PC-3 (cell line): ENCODE measurements around the gene FKBP9. TPM values are rescaled to one million over a fixed set of nuclear protein-coding genes. Genes with fewer than 3 reads are reported as not detected.
A peak's percentile ranks its signal among the peaks of the same experiment; 100 is the strongest.
"Not testable (repeated sequence)": the region's sequence is repeated elsewhere in the genome, so short reads cannot be mapped to it uniquely, and the experiment has no call there.

Experiments
- ATAC-seq: fragments of 200-7000 bp; cut with Tn5 transposase; 2 replicates; pipeline ENCODE4 v1.9.1; 2020; ENCODE audit warnings: mild to moderate bottlenecking, moderate library complexity
- BruUV-seq: library from RNA; stranded (reverse); fragments of 400-500 nt; replicated peaks from 2 replicates; lab custom pipeline; 2021; lab: Mats Ljungman, UMichigan
- CTCF ChIA-PET: fragments of 300-600 bp; sonication (Branson Sonifier 250); formaldehyde crosslinking; loops from one replicate; lab custom pipeline; 2022; ENCODE audit warnings: antibody characterized with exemption; lab: Charles Lee
- POLR2A ChIA-PET: fragments of 300-600 bp; sonication (Branson Sonifier 250); formaldehyde crosslinking; loops from one replicate; lab custom pipeline; 2022; ENCODE audit warnings: antibody characterized with exemption; ENCODE audit not compliant: unreplicated experiment; lab: Charles Lee
- DNase-seq: peaks from one replicate; pipeline ENCODE4 v3.0.0-alpha.2; 2015
- H2AFZ ChIP-seq: fragments of 300-600 bp; sonication (generic); 2 replicates; pipeline ENCODE4 v1.6.0; 2016; ENCODE audit warnings: antibody characterized with exemption, low read length
- H3F3A ChIP-seq: fragments of 300-600 bp; sonication (generic); one replicate; pipeline ENCODE4 v1.6.0; 2017; ENCODE audit warnings: antibody characterized with exemption, low read length, control low read depth, mild to moderate bottlenecking; ENCODE audit not compliant: unreplicated experiment
- H3K27ac ChIP-seq: fragments of 300-600 bp; sonication (generic); 2 replicates; pipeline ENCODE4 v1.5.1; 2016; ENCODE audit warnings: mild to moderate bottlenecking, low read length
- H3K27me3 ChIP-seq: fragments of 300-600 bp; sonication (generic); 2 replicates; pipeline ENCODE4 v1.6.1; 2016; ENCODE audit warnings: low read length, mixed read lengths
- H3K36me3 ChIP-seq: fragments of 300-600 bp; sonication (generic); 2 replicates; pipeline ENCODE4 v1.6.1; 2016; ENCODE audit warnings: low read depth, mixed run types, low read length, mixed read lengths
- H3K4me1 ChIP-seq: fragments of 300-600 bp; sonication (generic); 2 replicates; pipeline ENCODE4 v1.5.1; 2016; ENCODE audit warnings: low read length; ENCODE audit not compliant: insufficient read depth
- H3K4me2 ChIP-seq: fragments of 300-600 bp; sonication (generic); 2 replicates; pipeline ENCODE4 v1.6.0; 2016; ENCODE audit warnings: low read length
- H3K4me3 ChIP-seq: fragments of 300-600 bp; sonication (generic); 2 replicates; pipeline ENCODE4 v1.5.1; 2016; ENCODE audit warnings: mild to moderate bottlenecking, low read length, mixed read lengths
- H3K79me2 ChIP-seq: fragments of 300-600 bp; sonication (generic); 2 replicates; pipeline ENCODE4 v1.6.1; 2017; ENCODE audit warnings: low read length, mixed read lengths
- H3K9ac ChIP-seq: fragments of 300-600 bp; sonication (generic); 2 replicates; pipeline ENCODE4 v1.6.0; 2016; ENCODE audit warnings: mild to moderate bottlenecking, low read length
- H3K9me2 ChIP-seq: fragments of 300-600 bp; sonication (generic); replicated peaks from 2 replicates; pipeline ENCODE4 v1.6.1; 2016; ENCODE audit warnings: mixed run types, low read length, mixed read lengths
- H3K9me3 ChIP-seq: fragments of 300-600 bp; sonication (generic); 2 replicates; pipeline ENCODE4 v1.6.1; 2016; ENCODE audit warnings: low read length, mixed read lengths
- H4K20me1 ChIP-seq: fragments of 300-600 bp; sonication (generic); 2 replicates; pipeline ENCODE4 v1.6.1; 2016; ENCODE audit warnings: low read length, mixed read lengths
- intact Hi-C: fragments of 100-400 bp; cut with micrococcal nuclease; formaldehyde crosslinking; loops from 2 replicates; pipeline ENCODE4 v1.9.0; 2023
- total RNA-seq: library from RNA; depleted of rRNA; stranded (reverse); fragments of >200 nt; gene quantifications from 2 replicates; pipeline ENCODE4 v1.2.3, GENCODE V29; 2014

FKBP9 gene
- total RNA-seq, 1 experiment from 2014 or later: 63.4 TPM

- POLR2A ChIA-PET: not testable (repeated sequence)
Measured at GRCh38 chr7:32979902-32980301, 22.7 kb downstream of the FKBP9 start.

GRCh38 chr7:32988148-32988547, 30.9 kb downstream of the FKBP9 start:
- H3K4me3 ChIP-seq, H3K27ac ChIP-seq, H3F3A ChIP-seq, CTCF ChIA-PET, H3K79me2 ChIP-seq, intact Hi-C loops, H3K27me3 ChIP-seq, H3K9ac ChIP-seq, BruUV-seq, H3K9me2 ChIP-seq, POLR2A ChIA-PET, DNase-seq, H2AFZ ChIP-seq, ATAC-seq, H4K20me1 ChIP-seq, H3K9me3 ChIP-seq, H3K4me1 ChIP-seq, H3K4me2 ChIP-seq, H3K36me3 ChIP-seq: not testable (repeated sequence)

More at GRCh38 chr7:32979902-32980301, 22.7 kb downstream of the FKBP9 start:
- H3K27me3 ChIP-seq, CTCF ChIA-PET, H3K4me3 ChIP-seq, H3K9me2 ChIP-seq, H3K4me2 ChIP-seq, H3F3A ChIP-seq, H3K36me3 ChIP-seq, H3K9me3 ChIP-seq, H4K20me1 ChIP-seq, ATAC-seq, H3K27ac ChIP-seq, H2AFZ ChIP-seq, H3K79me2 ChIP-seq, intact Hi-C loops, DNase-seq, H3K9ac ChIP-seq, H3K4me1 ChIP-seq: not testable (repeated sequence)
- BruUV-seq: TSS peak; percentile 86

- intact Hi-C loops, H3K27me3 ChIP-seq, H4K20me1 ChIP-seq, H3F3A ChIP-seq, CTCF ChIA-PET, H2AFZ ChIP-seq, H3K9ac ChIP-seq, H3K36me3 ChIP-seq, H3K9me3 ChIP-seq, H3K4me1 ChIP-seq, H3K9me2 ChIP-seq, H3K4me3 ChIP-seq, BruUV-seq, H3K79me2 ChIP-seq, POLR2A ChIA-PET: not testable (repeated sequence)
- ATAC-seq: peak; percentile 95
- Histone ChIP-seq H3K27ac (peak overlapping the region; percentile 41; the same call in 1 of the 2 replicates), H3K4me2 (peak overlapping the region; percentile 19; the same call in 1 of the 2 replicates)
- DNase-seq: peak; percentile 45
Measured at GRCh38 chr7:32991068-32991585, 33.9 kb downstream of the FKBP9 start.

- ATAC-seq, H3K36me3 ChIP-seq, H4K20me1 ChIP-seq, intact Hi-C loops, POLR2A ChIA-PET, H3K27me3 ChIP-seq, H2AFZ ChIP-seq, H3K9ac ChIP-seq, H3K9me2 ChIP-seq, H3K4me3 ChIP-seq, H3K4me2 ChIP-seq, DNase-seq, H3K27ac ChIP-seq, H3K79me2 ChIP-seq, CTCF ChIA-PET, H3K4me1 ChIP-seq, BruUV-seq, H3K9me3 ChIP-seq, H3F3A ChIP-seq: not testable (repeated sequence)
Measured at GRCh38 chr7:32991975-32992700, 34.9 kb downstream of the FKBP9 start.

- CTCF ChIA-PET, H3K4me3 ChIP-seq, H3K9ac ChIP-seq, H3K36me3 ChIP-seq, BruUV-seq, H4K20me1 ChIP-seq, H2AFZ ChIP-seq, H3K4me2 ChIP-seq, H3K27me3 ChIP-seq, ATAC-seq, DNase-seq, H3F3A ChIP-seq, POLR2A ChIA-PET, H3K27ac ChIP-seq, H3K9me2 ChIP-seq, H3K79me2 ChIP-seq, intact Hi-C loops, H3K9me3 ChIP-seq, H3K4me1 ChIP-seq: not testable (repeated sequence)
Measured at GRCh38 chr7:32992750-32993149, 35.5 kb downstream of the FKBP9 start.

- H3K79me2 ChIP-seq, H3K9me2 ChIP-seq, H3K27me3 ChIP-seq, H3K4me3 ChIP-seq, H3K9ac ChIP-seq, intact Hi-C loops, H4K20me1 ChIP-seq, H3K4me2 ChIP-seq, H3K27ac ChIP-seq, H3F3A ChIP-seq, H3K36me3 ChIP-seq, DNase-seq, H2AFZ ChIP-seq, CTCF ChIA-PET, H3K4me1 ChIP-seq, H3K9me3 ChIP-seq, BruUV-seq, POLR2A ChIA-PET: not testable (repeated sequence)
- peak; percentile 33 for ATAC-seq
Measured at GRCh38 chr7:32997956-32998355, 40.7 kb downstream of the FKBP9 start.
